ENCODE results near the gene PNKP.

The PNKP gene
- 15.4 to 48.9 (median 27.1) reads per million in 17 experiments for total RNA-seq

DNA sequence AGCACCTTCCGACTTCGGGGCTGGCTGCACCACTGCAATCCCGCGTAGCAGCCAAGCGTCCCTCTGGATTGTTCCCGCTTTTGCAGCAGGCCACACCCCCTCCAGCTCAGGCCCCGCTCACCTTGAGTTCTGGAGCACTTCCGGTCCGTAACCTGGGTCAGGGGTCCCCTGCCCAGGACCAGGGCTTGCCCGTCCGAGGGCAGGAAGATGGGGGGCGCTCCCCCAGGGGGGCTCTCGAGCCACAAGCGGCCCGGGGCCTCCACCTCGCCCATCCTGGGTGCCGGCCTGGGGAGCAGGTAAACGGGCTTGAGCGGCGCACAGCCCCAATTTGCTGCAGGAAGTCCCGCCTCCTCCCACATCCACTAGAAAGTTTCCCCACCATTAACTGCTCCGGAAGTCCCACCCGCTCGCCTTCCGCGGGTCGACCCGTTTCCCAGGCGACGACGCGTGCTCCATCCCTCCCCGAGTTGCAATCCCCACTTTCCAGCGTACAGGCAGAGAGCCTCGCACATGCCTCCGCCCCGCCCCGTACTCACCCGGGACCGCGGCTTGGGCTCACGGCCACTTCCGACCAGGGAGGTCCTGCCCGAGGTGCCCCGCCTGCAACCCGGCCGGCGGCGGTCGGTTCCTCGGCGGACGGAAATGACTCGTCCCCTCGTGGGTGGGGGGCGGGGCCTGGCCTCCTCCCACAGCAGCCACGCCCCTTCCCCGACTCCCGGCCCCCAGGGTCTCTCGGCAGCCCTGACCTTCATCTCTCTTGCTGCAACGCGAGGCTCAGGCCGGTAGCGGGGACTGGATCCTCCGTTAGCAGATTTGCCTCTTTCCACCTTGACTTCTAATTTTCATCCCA, at the start of gene PNKP:
Gene PNKP (minus strand): TSS at position 644 of the 850 bp plus-strand sequence. CDS start 372 bp downstream, at position 272.
- peak; percentile 92 to 96 (median 94) for DNase-seq

DNA sequence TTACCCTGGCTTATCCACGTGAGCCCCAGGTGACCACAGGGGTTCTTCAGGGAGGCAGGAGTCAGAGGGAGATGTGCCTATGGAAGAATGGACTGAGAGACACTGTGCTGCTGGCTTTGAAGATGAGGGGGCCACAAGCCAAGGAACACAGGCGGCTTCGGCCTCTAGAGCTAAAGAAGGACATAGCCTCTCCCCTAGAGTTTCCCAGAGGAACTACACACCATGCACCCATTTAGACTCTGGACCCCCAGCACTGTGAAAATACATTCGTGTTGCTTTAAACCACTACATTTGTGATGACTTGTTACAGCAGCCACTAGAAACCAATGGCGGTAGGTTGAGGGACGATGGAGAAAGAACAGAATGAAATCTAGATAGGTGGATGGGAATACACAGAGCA, 47.9 kb upstream of the PNKP start:
- no peak for DNase-seq

DNA sequence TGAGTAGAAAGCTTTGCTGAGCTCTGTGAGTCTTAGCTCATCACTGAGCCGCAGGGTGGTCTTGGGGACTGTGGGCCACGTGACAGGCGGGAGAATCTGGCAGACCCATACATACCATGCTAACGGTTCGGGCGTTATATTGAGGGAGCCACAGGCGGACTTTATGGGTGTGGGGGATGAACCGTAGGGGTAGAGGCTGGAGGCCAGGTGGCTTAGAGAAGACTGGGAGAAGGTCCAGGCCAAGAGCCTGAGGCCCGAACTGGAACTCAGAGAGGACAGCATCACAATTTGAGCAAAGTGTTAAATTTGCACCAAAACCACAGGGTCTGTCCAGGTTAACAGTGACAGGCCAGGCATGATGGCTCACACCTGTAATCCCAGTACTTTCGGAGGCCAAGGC, 46.3 kb upstream of the PNKP start:
- DNase-seq = no peak

DNA sequence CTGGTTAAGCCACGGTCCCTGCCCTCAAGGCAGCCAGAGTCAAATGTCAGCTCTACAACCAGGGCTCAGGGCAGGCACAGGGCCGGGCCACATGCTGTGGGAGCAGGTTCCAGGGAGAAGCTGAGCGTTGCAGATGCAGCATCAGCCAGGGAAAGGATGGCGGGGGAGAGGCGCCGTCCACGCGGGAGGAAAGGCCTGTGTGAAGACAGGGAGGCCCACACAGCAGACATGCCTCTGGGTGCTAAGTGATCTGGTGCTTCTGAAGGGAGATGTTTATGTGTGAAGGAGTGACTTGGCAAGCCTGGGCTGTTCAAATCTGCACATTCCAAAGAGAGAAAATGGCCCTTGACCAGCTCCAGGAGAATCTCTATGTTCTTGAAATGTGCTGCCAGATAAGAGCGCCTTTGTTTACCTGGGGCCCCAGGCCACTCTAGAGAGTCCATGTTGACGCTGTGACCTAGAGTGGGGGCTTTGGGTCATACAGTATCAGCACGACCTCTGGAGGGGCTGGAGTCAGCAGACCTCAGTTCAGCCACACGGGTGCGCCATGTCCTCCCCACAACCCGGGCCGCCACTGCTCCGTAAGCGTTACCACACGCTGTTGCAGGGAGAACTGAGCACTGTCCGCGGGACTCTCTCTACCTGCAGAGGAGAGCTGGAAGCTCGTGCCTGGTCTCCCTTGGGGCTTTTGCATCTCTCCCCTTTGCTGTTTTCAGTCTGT, 45.7 kb upstream of the PNKP start:
- DNase-seq = peak in 1 of 4 experiments; percentile 23

DNA sequence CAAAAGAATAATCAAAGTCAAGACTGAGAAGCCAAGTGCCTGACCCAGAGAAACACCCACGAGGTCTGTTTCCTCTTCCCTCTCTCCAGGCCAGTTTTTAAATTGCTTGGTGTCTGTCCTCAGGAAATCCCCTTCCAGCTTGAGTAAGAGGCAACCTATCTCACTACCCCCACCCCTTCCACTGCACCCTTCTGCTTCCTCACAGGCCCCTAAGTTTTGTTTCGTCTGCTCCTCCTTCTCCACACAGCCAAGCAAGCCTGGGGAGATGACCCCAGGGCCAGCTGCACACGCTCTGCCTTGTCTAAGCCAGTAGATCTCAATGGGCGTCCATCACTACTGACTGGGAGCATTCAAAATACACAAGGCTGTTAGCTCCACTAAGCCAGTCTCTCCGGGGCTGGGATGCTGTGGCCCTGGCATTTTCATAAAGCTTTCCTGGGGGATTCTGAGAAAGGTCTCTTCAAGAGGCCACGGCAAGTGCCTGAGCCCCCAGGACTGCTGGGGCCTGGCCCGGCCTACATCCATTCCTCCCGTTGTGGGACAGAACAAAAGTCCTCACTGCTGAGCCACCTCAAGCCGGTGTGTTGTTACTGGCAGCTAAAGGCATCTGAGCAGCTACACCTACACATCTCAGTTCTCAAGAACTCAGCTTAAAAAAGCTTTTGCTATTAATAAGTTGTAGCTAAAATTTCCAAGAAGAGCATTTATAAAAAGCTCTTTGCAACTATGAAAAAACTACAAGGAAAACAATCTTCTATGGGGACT, 44.2 kb upstream of the PNKP start:
- DNase-seq = peak; percentile 77 to 92 (median 88)

DNA sequence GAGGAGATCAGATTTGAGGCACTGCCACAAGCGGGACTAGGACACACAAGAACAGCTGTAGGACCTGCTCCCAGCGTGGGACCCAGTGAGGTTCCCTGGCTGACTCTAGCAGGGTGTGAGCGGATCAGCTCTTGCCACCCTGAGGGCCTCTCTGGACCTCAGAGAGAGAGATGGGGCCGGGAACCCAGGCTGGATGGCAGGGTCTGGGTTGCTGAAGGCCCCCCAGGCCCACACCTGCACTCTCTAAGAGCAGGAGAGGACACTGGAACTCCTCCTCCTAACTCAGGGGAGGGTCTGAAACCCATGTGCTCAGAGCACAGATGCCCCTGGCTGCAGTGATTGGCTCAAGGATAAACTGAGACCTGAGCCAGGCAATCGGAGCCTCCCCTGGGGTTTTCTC, 42.8 kb upstream of the PNKP start:
- DNase-seq = no peak

DNA sequence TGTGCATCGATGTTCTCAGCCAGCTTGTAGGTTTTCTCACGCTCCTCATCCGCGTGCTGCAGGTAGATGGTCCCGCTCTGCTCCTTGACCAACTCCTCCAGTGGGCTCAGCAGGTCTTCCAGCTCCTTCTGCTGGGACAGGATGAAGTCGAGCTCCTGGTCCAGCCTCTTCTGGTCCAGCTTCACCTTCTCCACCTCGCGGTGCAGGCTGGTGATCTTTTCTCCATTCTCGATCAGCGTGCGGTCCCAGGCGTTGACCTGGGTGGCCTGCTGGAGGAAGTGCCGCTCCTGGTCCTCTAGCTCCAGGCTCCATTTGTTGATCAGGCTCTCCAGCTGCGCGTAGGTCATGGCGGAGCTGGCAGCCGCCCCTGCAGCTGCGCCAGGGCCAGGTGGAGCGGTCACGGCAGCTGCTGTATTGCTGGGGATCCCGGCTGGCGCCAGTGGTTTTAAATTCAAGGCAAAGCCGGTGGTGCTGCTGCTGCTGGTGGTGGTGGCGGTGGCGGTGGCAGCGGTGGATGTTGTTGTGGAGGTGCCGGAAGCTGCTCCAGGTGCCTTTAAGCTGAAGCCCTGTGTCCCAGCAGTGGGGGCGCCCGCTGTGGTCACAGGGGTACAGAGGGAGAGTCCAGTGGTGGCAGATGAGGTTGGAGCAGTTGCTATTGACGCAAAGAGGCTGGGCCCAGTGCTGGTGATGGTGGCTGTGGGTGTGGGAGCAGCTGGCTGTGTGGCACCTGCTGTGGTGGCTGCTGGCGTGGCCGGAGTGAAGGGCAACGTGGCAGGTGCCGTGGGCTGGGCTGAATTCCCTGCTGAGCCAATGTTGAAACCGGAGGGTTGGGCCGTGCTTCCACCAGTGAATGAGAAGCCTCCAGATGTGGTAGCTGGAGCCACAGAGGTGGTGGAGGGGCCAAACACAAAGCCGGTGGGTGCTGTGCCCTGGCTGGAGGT, 41.4 kb upstream of the PNKP start:
- no peak for DNase-seq

DNA sequence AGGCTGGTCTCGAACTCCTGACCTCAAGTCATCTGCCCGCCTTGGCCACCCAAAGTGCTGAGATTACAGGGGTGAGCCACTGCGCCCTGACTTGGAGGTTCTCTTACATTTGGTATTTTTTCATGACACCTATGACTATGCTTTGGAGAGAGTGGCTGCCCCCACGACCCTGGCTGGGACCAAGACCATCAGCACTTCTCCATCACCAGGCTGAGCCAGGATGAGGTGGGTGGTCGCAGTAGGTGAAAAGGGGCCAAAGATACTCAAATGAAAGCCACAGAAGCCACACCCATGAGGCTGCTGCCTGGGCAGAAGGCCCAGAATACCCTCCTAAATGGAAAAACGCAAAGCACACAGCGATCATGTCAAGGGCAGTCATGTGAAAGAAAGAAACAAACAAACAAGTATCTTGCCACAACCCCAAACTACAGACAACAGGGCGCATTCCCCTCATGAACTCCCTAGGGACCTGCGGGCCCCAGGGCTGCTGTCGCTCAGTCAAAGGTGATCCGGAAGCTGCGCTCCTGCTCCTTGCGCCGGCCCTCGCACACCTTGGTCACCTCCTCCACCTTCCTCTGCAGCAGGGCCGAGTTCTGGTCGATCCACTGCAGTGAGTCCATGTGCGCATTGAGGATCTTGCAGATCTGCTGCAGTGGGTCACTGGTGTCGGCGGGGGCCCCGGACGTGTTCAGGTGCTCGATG, 40.5 kb upstream of the PNKP start:
- DNase-seq = no peak

DNA sequence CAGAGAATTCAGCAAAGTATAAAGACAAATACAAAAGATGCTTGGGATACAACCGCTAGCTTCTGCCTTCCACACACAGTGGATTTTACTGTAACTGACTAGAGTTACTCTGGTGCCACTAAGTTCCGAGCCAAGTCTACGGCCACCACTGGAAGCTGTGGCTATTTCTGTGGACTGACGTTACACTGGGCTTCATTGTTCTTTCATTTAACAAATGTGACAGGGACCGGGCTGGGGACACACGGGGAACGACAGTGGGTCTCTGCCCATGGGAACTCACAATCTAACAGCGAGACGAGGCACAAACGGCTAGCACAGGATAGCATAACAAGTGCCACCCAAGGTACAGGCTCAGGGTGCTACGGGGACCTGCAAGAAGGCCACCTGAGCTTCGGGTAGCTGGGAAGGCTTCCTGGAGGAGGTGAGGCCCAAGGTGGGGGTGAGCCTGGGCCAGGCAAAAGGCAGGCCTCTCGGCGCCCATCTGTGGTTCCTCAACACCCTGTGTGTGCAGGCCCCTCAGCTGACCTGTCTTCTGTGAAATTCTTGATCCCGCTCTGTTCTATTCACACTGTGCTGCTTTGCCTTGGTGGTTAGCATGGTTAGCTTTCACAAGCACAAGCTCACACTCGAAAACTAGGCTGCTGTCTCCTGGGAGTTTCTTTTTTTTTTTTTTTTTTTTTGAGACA, 39.6 kb upstream of the PNKP start:
- no peak for DNase-seq

DNA sequence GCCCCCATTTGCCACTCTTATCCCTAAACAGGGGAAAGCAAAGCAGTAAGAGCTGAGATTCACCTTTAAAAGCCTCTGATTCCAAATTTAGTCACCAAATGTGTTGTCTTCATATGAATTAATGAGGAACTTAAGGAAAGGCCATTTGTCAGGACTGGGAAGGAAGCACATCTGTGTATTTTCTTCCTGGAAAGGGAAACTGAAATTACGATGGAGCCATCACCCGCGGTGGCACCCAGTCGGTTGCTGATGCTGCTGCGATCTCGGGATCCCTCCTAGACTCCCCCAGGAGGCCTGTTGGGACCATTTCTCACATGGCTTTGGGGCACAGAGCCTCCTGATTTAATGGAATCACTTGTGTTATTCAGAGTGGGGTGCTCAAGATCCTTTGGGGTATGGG, 36.8 kb upstream of the PNKP start:
- peak; percentile 45 to 73 (median 67) for DNase-seq

DNA sequence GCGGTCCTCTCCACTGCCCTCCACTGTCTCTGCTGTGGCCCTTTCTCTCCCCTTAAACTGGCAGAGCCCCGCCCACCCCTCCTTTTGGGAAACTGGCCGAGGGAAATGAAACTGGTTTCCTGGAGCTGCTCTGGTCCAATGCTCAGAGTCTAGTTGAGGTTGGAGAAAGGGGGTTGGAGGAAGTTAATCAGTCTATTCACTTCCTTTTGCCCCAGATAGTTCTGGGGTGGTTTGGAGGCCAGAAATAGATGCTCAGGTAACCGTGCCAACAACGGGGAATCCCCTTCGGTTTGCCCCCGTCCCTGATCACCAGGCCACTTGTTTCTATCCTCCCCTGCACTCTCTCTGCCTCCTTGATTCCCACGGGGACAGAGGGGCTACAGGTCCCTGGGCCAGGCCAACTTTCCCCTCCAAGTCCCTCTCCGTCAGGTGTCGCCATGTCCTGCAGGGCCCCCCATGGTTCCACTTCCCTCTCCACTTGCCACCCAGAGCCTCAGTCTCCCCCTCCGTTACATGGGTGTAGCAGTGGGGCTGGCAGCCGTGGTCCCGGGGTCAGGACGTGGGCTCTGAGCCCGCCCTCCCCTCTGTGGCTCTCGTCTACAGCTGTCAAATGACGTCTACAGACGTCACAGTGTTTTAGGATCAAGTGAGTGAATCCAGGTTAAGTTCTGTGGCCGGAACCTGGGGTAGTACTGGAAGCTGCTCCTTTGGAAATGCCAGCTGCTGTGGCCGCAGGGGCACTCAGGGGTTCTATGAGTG, 29.7 kb upstream of the PNKP start, which contains the start of gene IL4I1:
Gene IL4I1 (minus strand): TSS at position 25 of the 759 bp plus-strand sequence. CDS start 727 bp downstream, outside the sequence.
- DNase-seq = peak; percentile 86 to 93 (median 90)

DNA sequence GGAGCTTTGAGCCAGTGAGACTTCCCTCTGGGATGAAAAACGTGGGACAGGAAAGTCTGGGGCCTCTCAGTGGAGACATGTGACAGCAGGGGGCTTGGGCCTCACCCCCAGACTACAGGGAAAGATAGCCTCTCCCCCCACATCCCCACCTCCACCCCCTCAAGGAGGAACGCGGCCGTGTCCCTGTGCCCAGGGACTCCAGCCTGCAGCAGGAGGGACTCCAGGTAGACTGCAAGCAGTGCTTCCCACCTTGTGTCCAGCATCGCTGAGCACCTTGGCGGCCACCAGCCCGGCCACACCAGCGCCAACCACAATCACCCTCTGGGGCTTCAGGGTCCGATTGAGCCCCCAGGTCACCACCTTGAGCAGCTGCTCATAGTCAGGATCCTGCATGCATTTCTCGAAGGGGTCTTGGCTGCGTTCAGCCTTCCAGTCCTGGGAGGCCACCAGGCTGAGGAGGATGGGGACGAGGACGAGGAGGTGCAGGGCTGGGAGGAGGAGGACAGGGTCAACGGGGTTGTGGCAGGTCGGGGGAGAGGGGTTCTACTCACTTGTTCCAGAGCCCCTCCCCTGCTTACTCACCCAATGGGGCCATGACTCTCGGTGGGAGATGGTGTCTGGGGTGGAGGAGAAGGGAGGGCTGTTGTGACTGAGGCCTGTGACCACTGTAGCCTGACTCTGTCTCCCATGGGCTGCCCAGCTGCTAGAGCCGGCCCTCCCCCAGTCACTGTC, 28.4 kb upstream of the PNKP start:
- DNase-seq = no peak

DNA sequence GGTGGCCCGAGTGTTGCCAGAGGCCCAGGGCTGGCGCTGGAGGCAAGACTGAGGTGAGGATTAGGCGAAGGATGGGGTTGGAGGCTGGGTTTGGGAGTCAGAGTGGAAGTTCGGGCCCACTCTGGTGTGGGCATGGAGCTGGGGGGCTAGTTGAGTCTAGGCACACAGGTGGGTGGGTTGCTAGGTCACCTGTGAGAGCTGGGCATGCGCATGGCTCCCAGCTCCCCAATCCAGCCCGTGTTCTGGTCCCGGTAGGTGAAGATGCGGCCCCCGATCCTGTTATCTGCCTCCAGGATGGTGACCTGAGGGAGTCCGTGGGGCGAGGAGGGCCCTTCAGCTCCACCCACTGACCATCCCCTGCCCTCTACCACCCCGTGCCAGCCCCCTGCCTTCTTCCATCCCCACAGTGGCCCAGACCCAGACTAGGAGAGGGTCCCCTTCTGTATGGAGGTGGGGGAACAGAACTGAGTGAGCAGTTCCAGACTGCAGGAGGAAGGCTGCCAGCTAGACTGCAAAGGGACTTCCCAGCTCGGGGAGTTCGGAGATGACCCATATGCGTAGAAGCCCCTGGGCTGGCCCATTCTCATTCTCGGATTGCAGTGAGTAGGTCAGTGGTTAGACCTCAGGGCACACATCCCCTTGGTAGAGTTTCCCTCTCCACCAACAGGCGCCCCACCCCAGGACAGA, 27.6 kb upstream of the PNKP start:
- DNase-seq = peak; percentile 30 to 69 (median 54)

DNA sequence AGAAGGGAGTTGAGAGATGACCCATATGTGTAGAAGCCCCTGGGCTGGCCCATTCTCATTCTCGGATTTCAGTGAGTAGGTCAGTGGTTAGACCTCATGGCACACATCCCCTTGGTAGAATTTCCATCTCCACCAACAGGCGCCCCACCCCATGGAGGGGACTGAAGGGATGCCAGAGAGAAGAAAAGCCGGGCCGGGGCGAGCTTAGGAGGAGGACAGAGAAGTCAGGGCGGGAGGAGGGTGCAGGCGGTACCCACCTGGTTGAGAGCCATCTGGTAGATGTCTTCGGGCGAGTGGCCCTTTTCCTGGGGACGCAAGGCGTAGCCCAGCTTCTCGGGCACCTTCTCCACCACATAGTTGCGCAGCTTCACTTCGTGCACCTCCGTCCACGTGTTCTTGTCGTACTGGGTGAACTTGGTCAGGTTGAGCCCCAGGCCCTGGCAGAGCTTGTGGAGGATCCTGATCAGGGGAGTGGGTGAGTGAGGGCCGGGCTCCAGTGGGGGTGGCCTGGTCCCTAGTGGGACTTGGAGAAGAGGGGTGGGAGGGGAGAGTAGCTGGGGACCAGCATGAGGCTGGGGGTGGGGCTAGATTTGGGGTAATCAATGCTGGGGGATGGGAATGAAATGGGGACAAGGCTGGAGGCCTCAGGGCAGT, 26.8 kb upstream of the PNKP start:
- no peak for DNase-seq

DNA sequence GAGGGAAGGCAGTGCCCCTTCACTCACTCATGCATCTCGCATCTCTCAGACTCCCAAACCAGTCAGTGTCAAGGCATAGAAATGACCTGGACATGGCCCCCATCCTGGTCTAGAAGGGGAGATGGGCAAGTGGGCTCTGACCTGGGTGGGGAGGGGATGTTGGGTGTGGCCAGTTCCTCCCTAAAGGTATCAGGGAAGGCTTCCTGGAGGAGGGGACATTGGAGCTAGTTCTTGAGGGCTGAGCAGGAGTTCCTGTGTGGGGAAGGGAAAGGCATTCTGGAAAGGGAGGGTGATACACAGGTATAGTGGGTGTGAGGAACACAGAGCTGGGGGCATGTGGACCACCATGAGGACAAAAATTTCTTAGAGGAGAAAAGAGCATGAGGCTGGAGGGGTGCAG, 25.3 kb upstream of the PNKP start:
- no peak for DNase-seq

DNA sequence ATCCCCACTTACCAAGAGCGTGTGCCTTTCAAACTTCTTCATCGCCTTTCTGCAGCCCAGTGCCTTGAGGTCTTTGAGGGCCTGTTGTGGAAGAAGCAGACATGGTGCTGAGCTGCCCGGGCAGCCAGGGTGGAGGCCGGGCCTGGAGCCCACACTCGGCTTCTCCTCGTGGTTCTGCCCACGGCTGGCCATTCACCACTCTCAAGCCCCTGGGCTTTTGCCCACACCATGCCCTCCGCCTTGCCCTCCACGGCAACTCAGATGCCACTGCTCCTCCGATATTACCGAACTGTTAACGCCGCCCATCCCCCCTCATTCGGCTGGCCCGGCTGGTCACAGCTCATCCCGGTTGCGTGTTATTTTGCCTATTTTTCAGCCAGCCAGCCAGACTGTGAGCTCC, 24.0 kb upstream of the PNKP start:
- no peak for DNase-seq
